HuH-7 (cell line): ENCODE measurements around the gene IDS.
"Not testable (repeated sequence)": the region's sequence is repeated elsewhere in the genome, so short reads cannot be mapped to it uniquely, and the experiment has no call there.

ENCODE experiments used
- DNase-seq: peaks from one replicate; pipeline ENCODE4 v3.0.0; 2011; ENCODE audit warnings: low spot score

The IDS gene

DNA sequence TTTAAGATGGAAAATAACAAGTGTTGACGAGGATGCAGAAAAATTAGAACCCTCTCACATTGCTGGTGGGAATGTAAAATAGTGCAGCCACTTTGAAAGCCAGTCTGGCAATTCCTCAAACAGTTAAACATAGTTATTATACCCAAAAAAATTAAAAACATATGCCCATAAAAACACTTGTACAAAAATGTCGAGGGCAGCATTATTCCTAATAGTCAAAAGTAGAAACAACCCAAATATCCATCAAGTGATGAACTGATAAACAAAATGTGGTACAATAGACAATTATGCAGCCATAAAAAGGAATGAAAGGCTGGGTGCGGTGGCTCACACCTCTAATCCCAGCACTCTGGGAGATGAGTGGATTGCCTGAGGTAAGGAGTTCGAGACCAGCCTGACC lies 6.3 kb downstream of the IDS start:
- no peak for DNase-seq

DNA sequence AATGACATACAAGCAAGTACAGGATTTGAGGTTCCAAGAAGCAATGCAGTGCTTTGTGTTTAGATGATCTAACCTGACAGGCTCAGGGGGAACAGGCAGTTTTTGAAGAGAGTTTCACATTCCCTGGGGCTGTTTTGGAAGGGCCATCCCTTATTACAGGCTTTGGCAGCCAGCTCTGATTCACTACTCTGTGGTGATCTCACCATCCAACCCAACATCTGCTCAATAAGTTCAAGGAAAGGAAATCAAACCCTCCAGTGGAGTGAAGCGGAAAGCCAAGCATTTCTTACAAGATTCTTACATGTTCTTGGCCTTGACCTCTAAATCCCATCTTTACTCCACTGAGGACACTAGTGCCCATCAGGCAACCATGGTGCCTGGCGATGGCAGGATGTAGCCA lies 7.5 kb downstream of the IDS start:
- no peak for DNase-seq

DNA sequence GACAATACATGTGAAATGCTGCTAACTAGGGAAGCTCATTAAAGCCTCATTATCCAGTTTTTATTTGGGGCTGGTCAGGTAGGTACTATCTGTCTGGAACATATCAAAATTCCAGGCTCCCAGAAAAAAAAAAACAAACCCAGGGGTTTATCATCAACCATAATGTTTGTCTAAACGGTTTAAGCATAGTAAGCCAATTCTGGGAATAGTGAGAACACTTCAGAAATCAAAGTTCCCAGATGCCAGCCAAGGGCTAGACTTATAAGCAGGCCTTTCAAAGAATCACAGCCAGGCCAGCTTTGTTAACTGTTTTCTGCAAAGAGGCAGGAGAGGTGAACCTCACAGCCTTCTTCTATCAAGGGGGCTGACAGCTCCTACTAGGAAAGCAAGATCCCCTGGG lies 8.1 kb downstream of the IDS start:
- no peak for DNase-seq

DNA sequence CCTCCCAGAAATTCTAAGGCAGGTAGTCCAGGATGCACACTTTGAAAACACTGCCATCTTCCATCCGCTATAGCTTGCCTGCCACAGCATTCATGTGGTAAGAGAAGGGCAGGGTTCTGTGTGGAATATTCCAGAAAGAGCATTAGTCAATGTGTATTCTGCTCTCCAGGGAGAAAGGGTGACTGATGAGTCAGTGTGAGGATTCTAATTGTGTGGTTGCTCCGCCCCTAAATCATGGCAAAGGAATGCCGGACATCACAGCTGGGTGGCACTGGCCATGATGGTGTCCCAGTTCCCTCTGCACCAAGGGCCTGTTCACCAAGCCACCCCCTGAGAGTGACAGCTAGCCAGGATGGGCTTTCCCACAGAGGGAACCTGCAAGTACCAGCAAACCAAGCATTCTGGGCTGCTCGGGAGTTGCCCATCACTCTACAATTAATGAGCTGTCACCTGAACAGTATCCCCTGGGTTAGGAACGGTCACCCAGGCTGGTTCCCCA lies 9.5 kb downstream of the IDS start:
- no peak for DNase-seq

DNA sequence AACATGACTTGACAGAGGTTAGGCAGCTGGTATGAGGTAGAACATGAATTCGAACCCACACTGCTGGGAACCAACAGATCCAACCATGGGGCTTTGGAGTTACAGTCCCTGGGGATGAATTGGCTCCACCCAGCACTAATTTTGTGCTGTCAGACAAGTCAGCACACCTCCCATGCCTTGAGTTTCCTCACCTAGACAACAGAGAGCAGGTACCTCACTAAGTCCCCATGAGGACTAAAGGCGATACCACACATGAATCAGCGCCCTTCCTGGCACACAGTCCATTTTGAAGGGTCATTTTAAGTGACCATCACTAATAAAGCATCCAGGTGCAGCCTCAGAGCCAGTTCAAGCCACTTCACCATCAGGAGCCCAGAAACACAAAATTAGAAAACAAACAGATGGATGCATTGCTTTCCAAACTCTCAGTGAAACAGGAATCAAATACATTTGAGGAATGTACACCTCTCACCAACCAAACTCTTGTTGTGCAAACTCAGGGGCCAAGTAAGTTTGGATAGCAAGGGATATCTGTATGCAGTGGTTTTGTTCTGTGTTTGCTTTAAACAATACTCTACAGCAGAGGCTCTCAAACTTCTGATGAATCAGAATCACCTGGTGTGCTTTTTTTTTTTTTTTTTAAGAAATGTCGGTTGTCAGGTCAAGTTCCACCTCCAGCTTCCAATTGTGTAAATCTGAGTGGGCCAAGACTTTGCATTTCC lies 10.1 kb downstream of the IDS start:
- no peak for DNase-seq

DNA sequence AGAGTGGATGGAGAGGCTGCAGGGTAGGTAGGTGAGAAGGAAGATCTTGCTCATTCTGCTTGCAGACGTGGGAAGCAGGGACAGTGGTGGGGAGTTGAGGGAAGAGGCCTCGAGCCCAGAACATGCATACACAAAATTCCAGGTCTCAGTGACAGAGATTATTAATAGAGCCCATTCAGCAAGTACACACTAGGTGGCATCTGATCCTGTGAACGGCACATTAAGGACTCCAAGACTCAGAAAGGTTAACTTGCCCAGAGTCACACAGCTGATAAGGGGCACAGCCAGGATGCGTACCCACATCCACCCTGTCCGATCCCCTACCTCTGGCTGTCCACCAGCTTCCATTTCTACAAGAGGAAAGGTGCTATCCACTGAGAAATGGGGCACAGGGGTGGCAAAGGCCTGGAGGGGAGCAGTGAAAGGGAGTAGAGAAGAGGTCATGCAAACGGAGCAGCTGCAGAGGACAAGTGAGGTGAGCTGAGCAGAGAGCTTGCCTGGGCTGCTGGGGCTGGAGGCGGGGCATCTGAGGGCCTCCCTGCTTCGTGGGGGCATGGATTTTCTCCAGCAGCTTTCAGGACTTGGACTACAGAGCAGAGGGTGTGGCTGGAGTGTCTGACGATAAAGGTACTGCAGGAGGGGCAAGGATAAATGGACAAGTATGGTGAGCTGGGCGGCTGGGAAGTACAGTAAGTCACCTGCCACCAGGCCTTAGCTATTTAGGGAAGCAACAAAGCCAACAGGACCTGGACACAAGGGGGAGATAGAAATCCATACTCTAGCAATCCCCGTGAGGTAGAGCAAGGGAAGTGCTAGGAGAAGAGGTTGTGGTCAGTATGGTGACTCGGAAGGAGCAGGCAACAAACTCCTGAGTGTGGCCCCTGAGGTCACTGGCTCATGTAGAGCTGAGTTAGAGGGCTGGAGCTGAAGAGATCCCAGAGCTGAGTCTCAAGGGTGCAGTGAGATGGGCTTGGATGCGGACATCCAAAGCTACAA lies 11.2 kb downstream of the IDS start:
- no peak for DNase-seq

DNA sequence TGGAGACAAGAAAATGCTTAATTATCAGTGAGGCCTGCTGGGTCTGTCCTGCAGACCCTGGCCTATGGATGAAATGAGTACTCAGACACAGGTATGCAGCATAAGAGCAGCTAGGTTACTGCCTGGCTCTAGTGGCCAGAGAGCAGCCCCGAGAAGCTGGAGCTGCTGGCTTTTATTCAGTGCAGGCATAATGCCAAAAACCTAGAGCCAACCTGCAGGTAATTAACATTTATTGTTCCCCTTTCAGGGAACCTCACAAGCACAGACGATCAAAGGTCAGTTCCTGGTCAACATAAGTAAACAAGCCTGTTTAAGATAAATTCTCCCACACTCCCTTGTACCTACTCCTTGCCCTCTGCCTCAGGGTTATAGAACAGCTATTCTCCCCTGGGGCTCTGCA lies 13.3 kb downstream of the IDS start:
- no peak for DNase-seq

DNA sequence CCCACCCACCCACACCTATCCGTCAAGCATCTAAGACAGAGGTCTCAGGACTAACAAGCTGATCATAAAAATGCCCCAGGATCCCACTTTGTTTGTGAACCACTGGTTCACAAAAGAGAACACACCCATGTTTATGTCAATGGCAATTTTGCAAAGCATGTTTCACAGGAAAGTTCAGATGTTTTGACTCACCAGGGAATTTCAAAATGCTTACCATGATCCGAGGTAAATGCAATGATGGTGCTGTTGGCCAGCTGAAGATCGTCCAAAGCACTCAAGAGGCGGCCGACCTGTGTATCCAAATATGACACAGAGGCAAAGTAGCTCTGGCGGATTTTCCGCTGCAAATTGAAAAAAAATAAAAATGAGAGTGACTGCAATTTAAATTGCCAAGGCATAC lies 15.0 kb downstream of the IDS start:
- no peak for DNase-seq

DNA sequence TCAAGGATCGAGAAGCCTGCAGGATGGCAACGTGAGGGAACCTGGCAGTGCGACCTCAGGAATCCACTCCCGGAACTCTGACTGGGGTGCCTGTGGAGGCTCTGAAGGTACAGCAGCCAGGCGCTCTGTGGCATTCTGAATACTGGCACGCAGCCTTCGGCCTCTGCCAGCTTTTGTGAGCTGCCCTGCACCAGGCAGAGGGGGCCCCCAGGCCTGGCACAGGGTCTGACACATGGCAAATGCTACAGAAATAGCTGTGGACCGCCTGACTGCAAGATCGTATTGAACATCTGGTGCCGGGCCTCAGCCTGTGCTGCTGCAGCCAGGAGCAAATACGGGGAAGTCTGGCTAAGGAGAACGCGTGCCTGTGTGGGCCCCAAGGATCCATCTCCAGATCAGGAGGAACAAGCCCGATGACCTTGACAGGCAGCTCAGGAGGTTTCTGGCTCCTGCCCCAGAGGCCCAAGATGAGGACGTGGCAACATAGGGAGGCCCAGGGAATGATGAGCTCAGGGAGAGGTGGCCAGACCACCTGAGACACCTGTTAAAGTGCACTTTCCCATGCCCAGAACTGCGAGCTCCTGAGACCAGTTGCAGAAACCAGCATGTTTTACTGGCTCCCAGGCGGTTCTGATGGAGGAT lies 16.6 kb downstream of the IDS start:
- not testable (repeated sequence) for DNase-seq

DNA sequence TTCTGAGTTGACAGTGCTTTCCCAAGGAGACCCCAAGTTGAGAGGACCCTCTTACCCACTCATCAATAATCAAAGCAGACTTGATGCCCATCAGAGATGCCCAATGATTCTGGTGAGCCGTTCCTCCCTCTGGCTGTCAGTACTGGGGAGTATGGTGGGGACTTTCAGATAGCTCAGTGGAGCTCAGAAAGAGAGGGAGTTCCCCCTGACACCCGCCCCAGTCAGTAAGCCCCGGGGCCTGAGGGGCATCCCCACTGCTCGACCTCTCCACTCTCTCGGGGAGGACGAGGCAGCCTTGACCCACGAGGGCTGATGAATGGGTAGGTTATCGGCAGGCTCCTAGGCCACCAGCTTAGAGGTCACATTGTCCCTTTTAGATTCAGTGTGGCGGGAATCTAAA lies 17.1 kb downstream of the IDS start:
- not testable (repeated sequence) for DNase-seq

DNA sequence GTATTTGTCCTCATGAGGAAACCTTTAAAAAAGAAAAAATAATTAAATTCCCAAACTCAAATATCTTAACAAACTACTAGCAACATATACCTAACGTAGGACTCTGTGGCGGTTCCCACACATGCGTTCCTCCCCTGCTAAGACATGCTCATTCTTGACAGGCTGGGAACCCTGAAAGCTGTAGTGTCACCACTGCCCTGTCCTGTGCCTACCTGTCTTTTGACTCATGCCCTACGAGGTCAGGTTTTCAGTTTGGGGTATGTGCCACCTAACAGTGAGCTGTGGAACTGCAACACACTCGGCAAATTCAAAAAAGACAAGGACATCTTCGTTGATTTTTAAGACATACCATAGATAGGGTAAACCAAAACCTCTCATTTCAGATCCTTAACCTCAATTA lies 17.8 kb downstream of the IDS start:
- DNase-seq = no peak

DNA sequence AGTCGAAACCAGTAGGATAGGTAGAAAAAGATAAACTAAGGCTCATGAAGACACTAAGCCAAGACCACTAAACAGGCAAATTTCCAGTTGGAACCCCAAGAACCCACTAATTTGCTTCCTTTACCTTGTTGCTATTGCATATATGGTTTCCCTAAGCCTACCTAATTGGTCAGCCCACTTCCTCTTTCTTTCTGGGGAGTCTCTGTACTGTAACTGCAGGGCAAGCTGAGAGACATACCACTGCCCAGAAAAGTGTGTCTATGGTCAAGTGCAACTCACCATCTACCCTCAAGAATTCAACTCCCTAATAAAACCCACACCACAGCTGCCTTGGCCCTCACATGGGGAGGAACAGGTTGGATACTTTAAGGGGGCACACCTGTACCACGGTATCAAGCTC lies 28.6 kb downstream of the IDS start:
- DNase-seq = no peak

DNA sequence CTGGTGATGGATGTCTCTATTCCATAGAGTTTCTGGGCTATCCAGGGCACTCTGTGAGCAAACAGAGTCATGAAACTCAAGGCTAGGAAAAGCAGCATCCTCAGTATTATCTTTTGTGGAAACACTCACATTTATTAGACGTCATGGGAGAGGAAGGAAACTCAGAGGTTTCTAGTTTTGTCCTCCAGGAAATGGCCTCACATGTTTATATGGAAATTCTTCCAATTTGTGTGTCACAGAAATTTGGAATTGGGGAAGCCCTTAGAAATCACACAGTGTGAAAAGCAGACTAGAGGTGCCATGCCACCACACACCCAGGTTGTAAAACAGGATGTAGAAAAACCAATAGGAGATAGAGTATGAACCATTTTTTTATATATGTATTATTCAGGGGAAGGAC lies 31.1 kb downstream of the IDS start:
- no peak for DNase-seq

DNA sequence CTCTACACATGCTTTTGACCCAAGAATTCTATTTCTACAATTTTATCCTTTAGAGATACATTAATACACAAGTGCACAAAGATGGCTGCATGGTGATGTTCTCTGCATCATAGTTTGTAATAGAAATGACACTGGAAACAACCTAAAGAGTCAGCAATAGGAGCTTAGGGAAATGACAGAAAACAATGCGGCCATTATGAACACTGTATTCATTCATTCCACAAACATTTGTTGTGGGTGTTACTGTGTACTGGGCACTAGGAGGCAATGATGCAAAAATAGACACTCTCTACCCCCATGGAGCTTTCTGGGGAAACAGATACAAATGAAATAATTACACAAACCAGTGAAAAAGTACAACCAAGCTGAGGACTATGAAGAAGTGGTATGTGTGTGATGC lies 32.0 kb downstream of the IDS start:
- DNase-seq = no peak

DNA sequence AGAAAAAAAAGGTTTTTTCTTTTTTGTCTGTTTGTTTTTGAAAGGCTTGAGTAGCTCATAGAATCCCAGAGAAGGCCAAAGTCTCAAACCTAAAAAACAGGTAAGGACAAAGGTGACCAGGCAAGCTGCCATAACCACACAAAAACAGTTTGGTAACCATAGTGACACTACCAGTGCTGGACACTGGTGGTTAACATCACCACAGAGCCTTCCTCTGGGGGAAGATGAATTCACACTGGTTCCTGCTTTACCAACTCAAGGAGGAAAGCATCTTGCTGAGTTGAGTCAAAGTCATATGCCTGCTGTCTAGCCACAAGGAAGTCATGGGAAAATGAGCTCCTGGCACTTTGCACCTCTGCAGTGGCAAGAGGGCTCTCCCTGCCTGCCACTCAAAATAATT lies 32.5 kb downstream of the IDS start:
- no peak for DNase-seq

DNA sequence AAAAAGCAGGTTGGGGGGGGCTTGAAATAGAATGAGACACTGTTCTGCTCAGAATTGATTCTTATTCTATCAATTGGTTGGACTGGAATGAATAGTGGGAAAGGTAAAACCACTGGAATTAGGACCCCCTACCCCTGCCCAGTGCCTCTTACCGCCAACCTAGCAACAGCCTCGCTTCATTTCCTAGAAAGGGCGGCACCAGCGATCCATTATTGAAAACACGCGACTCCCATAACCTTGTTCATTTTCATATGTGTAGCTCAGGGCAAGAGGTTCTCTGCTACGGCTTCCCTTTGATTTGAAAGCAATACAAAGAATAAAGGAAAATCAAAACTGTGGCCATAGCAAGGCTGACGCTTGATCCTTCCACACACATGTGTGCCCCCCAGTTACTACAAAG lies 33.7 kb downstream of the IDS start:
- DNase-seq = no peak

DNA sequence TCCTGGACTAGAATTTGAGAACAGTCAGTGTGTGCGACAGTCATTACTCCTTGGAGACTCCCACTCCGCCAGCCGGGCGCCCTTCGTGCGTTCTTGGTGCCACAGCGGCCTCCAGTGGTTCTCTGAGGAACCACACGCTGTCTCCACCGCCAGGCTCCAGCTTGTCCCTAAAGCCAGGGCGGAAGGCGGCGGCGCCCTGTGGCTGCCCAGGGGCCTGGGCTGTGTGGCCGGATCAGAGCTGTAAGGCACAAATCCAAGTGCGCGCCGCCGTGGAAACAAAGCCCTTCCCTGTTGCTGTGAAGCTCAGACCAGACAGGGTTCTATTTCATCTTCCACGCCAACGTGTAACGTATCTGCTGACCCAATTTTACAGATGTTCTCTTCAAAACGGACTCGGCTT lies 34.2 kb downstream of the IDS start:
- peak; percentile 60 for DNase-seq

DNA sequence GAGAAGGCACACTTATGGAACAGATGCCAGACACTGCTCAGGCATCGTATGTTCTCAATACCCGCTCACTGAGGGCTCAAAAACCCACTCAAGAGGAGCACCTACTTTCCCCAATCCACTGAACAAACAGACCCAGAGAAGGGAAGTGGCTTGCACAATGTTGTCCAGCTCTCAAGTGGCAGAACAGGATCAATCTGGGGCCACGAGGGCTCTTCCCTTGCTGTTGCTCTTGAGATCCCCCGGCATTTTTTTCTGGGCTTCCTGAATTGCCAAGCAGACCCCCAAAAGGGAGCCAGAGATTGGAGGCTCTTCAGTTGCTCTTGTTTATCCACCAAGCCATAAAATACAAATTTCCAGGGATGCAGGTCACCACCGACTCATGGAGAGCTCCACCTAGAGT lies 35.7 kb downstream of the IDS start:
- DNase-seq = no peak

DNA sequence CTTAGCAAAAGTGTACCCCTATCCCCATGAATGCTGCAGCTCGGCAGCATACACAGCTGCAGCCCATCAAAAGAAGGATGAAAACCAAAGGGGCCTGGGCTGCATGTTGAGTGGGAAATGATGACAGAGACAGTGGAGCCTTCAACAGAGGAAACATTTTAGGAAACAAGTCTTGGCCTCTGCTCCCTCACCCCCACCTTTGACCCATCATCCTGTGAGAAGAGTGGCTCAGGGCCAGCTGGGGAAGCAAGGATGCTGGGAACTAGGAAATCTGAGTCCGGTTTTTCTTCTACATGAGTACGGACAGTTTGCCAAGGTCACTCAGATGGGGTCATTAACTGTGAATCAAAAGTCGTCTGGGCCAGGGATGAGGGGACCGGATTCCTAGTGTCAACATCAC lies 37.2 kb downstream of the IDS start:
- no peak for DNase-seq

DNA sequence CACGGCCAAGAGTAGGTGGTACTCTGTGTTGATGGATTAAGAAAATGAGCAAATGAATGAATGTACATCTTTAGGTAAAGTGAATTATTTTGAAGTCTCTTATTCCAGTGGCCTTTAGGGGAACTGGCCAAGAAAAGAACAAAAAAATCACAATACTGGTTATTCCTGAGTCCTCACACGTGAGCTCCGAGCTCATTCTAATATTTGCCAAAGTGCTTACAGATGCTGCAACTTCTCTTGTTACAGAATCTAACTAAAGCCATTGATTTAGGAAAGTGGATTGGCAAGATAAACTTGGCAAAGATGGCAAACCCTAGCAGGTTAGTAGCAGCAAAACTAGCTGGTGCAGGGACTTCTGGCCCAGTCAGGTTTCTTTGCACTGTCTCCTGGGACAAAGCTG lies 37.6 kb downstream of the IDS start:
- DNase-seq = no peak

DNA sequence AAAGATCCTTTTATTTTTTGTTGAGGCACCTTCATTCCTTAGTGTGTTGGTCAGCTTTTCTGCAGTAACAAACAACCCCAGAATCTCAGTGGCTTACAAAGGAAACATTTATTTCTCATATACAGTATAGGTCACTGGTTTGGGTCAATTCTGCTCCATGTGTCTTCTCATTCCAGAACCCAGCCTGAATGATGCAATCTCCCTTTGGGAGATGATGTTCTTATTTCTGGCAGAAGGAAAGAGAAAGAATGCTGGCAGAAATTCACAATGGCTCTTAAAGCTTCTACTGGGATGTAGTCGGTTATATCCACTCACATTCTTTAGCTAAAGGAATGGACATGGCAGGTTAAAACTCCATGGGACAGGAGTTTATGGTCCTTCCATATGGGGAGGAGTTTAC lies 42.3 kb downstream of the IDS start:
- no peak for DNase-seq

DNA sequence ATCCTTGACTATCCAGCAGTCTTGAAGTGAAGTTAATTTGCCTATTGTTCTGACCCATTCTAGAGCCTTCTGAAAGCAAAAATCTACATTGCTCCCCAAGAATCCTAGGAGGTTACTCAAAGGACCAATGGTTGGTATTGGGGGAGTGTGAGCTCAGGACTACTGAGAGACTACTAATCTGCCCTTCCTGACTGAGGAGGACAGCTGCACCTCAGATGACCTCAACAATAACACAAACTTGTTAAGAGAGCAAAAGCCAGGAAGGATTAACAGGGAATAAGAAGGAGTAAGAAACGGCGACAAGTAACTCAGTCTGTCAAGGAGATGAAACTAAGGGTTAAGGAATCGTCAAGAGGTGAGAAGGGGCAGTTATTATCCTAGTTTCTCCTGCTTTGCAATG lies 43.4 kb downstream of the IDS start:
- DNase-seq = no peak

DNA sequence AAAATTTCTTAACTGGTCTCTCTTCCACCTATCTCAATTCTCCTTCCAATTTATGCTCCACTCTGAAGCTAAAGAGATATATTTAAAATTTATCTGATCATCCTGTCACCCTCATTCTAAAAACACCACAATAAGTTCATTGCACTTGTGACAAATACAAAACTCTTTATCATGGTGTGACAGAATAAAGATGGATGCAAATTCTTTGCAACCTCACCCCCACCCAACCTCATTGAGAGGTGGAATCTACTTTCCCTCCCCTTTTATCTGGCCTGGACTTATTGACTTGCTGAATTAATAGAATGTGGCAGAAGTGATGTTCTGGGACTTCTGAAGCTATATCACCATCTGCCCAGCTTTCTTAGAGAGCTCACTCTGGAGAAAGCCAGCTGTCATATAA lies 46.5 kb downstream of the IDS start:
- DNase-seq = no peak
